Measurements from ENCODE around the gene CLASP2. TPM values are rescaled to one million over a fixed set of nuclear protein-coding genes. Genes with fewer than 3 reads are reported as not detected.

The CLASP2 gene
- total and polyA plus RNA-seq, 7 donors = 7.3 to 71.9 (median 37.7) TPM

DNA sequence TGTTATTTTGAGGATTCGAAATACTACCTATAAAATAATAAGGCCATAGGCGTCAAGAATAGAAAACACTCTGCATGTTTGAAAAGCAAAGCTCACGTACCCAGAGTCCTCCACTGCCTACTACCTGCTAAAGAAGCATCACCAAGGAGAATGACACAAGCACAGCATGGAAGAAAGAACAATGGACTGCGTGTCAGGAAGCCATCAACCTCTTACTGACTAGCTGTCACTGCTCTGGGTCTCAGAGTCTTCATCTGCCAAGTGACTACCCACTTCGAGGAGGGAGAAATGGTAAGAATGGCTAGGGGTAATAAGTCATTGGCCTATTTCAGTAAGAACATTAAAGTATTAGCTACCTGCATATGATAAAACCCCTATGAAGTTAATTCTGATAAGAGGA lies 49.4 kb downstream of the CLASP2 start:
- Histone ChIP-seq H3K36me3 (ENCODE audit: insufficient read depth in 1 of 2, low read depth in 1 of 2) (peaks cover 0 to 5% of the 10 kb centered on the region in 2 donors), H3K27ac (no peak overlapping the region), H3K4me3 (no peak overlapping the region), H3K9me3 (no peaks in the 10 kb centered on the region), H3K27me3 (ENCODE audit: insufficient read depth in 3 of 3, low read length in 2 of 3) (no peaks in the 10 kb centered on the region), H3K4me1 (no peaks in the 10 kb centered on the region)
- TF ChIP-seq, protein P1, sequence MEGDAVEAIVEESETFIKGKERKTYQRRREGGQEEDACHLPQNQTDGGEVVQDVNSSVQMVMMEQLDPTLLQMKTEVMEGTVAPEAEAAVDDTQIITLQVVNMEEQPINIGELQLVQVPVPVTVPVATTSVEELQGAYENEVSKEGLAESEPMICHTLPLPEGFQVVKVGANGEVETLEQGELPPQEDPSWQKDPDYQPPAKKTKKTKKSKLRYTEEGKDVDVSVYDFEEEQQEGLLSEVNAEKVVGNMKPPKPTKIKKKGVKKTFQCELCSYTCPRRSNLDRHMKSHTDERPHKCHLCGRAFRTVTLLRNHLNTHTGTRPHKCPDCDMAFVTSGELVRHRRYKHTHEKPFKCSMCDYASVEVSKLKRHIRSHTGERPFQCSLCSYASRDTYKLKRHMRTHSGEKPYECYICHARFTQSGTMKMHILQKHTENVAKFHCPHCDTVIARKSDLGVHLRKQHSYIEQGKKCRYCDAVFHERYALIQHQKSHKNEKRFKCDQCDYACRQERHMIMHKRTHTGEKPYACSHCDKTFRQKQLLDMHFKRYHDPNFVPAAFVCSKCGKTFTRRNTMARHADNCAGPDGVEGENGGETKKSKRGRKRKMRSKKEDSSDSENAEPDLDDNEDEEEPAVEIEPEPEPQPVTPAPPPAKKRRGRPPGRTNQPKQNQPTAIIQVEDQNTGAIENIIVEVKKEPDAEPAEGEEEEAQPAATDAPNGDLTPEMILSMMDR (IDR thresholded peaks at IDR 0.05) = no peak
- ATAC-seq = no peak
- DNase-seq = no peak
- intact Hi-C loops (cut with DNase I) = no loop called here
- WGBS, 3 donors = 91 to 92% (median 92%) methylated on average over 5 of the region's 5 CpGs

DNA sequence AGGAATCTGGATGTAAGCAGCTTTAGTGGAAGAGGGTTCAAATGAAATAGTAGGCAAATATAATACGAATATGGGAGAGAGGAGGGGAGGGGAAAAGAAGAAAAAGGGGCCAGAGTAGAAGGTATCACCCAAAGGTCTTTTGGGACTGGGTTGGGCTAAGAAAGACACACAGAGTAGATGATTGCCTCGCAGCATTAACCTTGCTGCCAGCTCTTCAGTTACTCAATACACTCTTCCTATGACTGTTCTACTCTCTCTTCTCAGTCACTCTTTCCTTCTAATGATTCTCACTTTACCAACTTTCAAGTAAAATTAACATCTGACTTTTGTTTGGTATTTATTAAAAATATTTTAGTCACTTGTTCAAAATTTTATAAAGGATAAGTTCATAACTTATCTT lies 52.8 kb downstream of the CLASP2 start:
- intact Hi-C loops (cut with DNase I) = no loop called here
- DNase-seq (no peak), ATAC-seq (no peak)
- H3K36me3 ChIP-seq (ENCODE audit: insufficient read depth in 1 of 2, low read depth in 1 of 2) = no peaks in the 10 kb centered on the region
- H3K27me3 ChIP-seq (ENCODE audit: insufficient read depth in 3 of 3, low read length in 2 of 3) = no peaks in the 10 kb centered on the region
- H3K4me3 ChIP-seq = no peak overlapping the region
- H3K27ac ChIP-seq = no peak overlapping the region
- TF ChIP-seq, protein P1 (IDR thresholded peaks at IDR 0.05) = no peak
- WGBS, 3 donors = 83 to 91% (median 90%) methylated on average over 2 of the region's 2 CpGs
- H3K9me3 ChIP-seq = no peaks in the 10 kb centered on the region
- H3K4me1 ChIP-seq = peaks cover 3% of the 10 kb centered on the region

DNA sequence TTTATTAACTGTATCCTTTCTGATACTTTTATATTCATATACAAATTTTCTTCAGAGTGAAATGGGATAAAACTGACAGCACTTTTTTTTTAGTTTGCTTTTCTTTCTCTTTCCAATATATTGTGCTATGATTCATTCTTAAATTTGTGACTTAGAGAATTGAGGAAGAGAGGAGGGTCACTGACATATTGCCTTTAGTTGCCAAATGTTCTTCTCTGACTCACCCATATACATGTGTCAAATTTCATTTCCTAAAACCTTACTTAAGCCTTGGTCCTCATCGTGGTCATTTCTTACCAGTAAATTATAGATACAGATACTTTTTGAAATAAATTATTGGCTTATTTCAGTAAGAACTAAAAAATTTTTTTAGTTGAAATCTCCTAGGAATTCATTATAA lies 53.9 kb downstream of the CLASP2 start:
- ATAC-seq (no peak), DNase-seq (no peak)
- H3K27ac ChIP-seq = no peak overlapping the region
- H3K4me3 ChIP-seq = no peak overlapping the region
- H3K9me3 ChIP-seq = no peaks in the 10 kb centered on the region
- WGBS, 3 donors = 16 to 19% (median 19%) methylated on average over 1 of the region's 1 CpG
- no peaks in the 10 kb centered on the region for H3K27me3 ChIP-seq (ENCODE audit: insufficient read depth in 3 of 3, low read length in 2 of 3)
- TF ChIP-seq, protein P1 (IDR thresholded peaks at IDR 0.05) = no peak
- intact Hi-C loops (cut with DNase I) = no loop called here
- H3K4me1 ChIP-seq = peaks cover 12% of the 10 kb centered on the region
- no peaks in the 10 kb centered on the region for H3K36me3 ChIP-seq (ENCODE audit: insufficient read depth in 1 of 2, low read depth in 1 of 2)

DNA sequence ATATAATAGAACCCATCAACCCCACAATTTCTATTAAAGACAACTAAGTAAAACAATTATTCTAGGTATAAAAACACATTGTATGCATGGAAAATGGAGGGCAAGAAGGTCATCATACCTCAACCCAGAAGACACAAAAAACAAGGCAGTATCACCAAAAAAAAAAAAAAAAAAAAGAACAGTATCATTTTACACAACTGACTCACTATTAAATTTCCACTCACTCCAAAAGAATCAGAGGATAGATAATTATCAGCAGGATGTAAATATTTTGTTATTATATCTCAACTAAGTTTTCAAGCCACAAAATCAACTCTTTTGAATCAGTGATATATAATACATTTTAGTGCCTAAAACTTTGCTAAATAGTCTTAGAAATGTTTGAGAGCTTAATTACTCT lies 55.0 kb downstream of the CLASP2 start:
- H3K36me3 ChIP-seq (ENCODE audit: insufficient read depth in 1 of 2, low read depth in 1 of 2) = no peaks in the 10 kb centered on the region
- no peak for ATAC-seq
- DNase-seq = no peak
- peaks cover 12% of the 10 kb centered on the region for H3K4me1 ChIP-seq
- intact Hi-C loops (cut with DNase I) = no loop called here
- H3K27ac ChIP-seq = no peak overlapping the region
- TF ChIP-seq, protein P1 (IDR thresholded peaks at IDR 0.05) = no peak
- H3K4me3 ChIP-seq = no peak overlapping the region
- no peaks in the 10 kb centered on the region for H3K27me3 ChIP-seq (ENCODE audit: insufficient read depth in 3 of 3, low read length in 2 of 3)
- no peaks in the 10 kb centered on the region for H3K9me3 ChIP-seq

DNA sequence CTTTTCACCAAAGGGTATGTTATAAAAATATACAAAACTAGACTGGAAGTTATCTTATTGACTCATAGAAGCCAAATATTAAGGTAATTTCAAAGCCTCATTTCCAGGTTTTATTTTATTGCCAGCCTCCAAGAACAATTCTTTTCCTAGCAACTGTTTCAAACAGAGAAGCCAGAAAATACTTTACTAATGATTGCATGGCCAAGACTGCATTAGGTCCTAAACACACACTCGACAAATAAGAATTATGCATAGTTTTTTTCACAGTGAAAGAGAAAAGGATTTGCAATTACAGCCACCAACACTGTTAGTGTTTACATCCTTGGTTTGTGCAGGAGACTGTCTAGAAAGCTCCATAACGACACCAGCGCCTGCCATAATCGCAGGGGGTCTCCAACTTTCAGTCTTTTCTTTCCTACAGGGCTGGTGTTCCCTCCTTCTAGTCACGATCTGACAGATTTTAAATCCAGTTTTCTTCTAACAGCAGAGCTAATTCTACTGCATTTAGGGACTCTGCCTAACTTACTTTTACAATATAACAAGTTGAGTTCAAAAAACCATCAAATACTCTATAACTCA lies 58.1 kb downstream of the CLASP2 start:
- H3K27me3 ChIP-seq (ENCODE audit: insufficient read depth in 3 of 3, low read length in 2 of 3) = no peaks in the 10 kb centered on the region
- WGBS, 3 donors = 27 to 42% (median 28%) methylated on average over 5 of the region's 5 CpGs
- intact Hi-C loops (cut with DNase I) = loop anchor here (5.0 kb wide), 1 partner anchor 57 kb away; the partner anchor contains the start of gene CLASP2 (in 2 of the 2)

More for the DNA sequence above, 58.1 kb downstream of the CLASP2 start:
- peak overlapping the region; percentile 88 for H3K27ac ChIP-seq
- no peaks in the 10 kb centered on the region for H3K9me3 ChIP-seq
- DNase-seq = no peak
- H3K4me1 ChIP-seq = peaks cover 33% of the 10 kb centered on the region
- H3K36me3 ChIP-seq (ENCODE audit: insufficient read depth in 1 of 2, low read depth in 1 of 2) = no peaks in the 10 kb centered on the region
- ATAC-seq = no peak
- TF ChIP-seq, protein P1 (IDR thresholded peaks at IDR 0.05) = no peak
- H3K4me3 ChIP-seq = peak overlapping the region; percentile 71
